WTC11 (cell line): ENCODE data around the gene STXBP3. TPM values are rescaled to one million over a fixed set of nuclear protein-coding genes. Genes with fewer than 3 reads are reported as not detected.

Experiments used
- ATAC-seq: fragments of 200-7000 bp; cut with Tn5 transposase; 2 replicates; pipeline ENCODE4 v1.10.0; 2021; ENCODE audit warnings: mild to moderate bottlenecking, moderate library complexity
- CTCF ChIA-PET: fragments of 300-600 bp; sonication (Branson Sonifier 250); formaldehyde crosslinking; loops from one replicate; lab custom pipeline; 2021; ENCODE audit warnings: antibody characterized with exemption; lab: Charles Lee
- POLR2A ChIA-PET: fragments of 350-600 bp; sonication (Branson Sonifier 250); formaldehyde crosslinking; loops from one replicate; lab custom pipeline; 2021; ENCODE audit warnings: antibody characterized with exemption; lab: Charles Lee
- DNase-seq: peaks from one replicate; pipeline ENCODE4 v3.0.0; 2021; ENCODE audit warnings: low spot score
- H3K27ac Mint-ChIP-seq: 2 replicates; pipeline ENCODE4 v1.8.0; 2021; ENCODE audit warnings: mixed read lengths
- H3K27me3 Mint-ChIP-seq: 2 replicates; pipeline ENCODE4 v1.8.0; 2021; ENCODE audit warnings: low read depth, mild to moderate bottlenecking, moderate library complexity, mixed read lengths
- H3K36me3 Mint-ChIP-seq: 2 replicates; pipeline ENCODE4 v1.8.0; 2021; ENCODE audit warnings: mixed read lengths
- H3K4me1 Mint-ChIP-seq: 2 replicates; pipeline ENCODE4 v1.8.0; 2022; ENCODE audit warnings: mixed read lengths
- H3K4me3 Mint-ChIP-seq: 2 replicates; pipeline ENCODE4 v1.8.0; 2021; ENCODE audit warnings: mild to moderate bottlenecking, moderate library complexity, mixed read lengths
- H3K9me3 Mint-ChIP-seq: 2 replicates; pipeline ENCODE4 v1.8.0; 2021; ENCODE audit warnings: mixed read lengths
- CREB1 ChIP-seq: sonication (generic); formaldehyde crosslinking; IDR thresholded peaks from 2 replicates; pipeline ENCODE4 v1.8.0; 2023; ENCODE audit warnings: mild to moderate bottlenecking, missing genetic modification reagents
- ESRRA ChIP-seq: sonication (generic); formaldehyde crosslinking; IDR thresholded peaks from 2 replicates; pipeline ENCODE4 v1.8.1; 2022; ENCODE audit warnings: mild to moderate bottlenecking, missing genetic modification reagents, borderline replicate concordance
- JAZF1 ChIP-seq: fragments of 250-450 bp; sonication (Bioruptor Pico); IDR thresholded peaks from 2 replicates; pipeline ENCODE4 v1.9.0; 2021; ENCODE audit warnings: moderate library complexity, mild to moderate bottlenecking, inconsistent platforms
- NFE2L1 ChIP-seq: sonication (generic); formaldehyde crosslinking; IDR thresholded peaks from 2 replicates; pipeline ENCODE4 v1.8.1; 2023; ENCODE audit warnings: missing genetic modification reagents
- NR2C2 ChIP-seq: sonication (generic); formaldehyde crosslinking; IDR thresholded peaks from 2 replicates; pipeline ENCODE4 v1.8.0; 2022; ENCODE audit warnings: mild to moderate bottlenecking, missing genetic modification reagents
- NR3C1 ChIP-seq: sonication (generic); formaldehyde crosslinking; conservative IDR thresholded peaks from 2 replicates; pipeline ENCODE4 v1.8.1; 2023; ENCODE audit warnings: low read depth, mild to moderate bottlenecking, missing genetic modification reagents
- PRRX2 ChIP-seq: fragments of 250-450 bp; sonication (Bioruptor Pico); IDR thresholded peaks from 2 replicates; pipeline ENCODE4 v1.8.0; 2021; ENCODE audit warnings: mild to moderate bottlenecking
- RORB ChIP-seq: fragments of 250-450 bp; sonication (Bioruptor Pico); IDR thresholded peaks from 2 replicates; pipeline ENCODE4 v1.9.0; 2021; ENCODE audit warnings: mild to moderate bottlenecking
- SMAD3 ChIP-seq: sonication (generic); formaldehyde crosslinking; IDR thresholded peaks from 2 replicates; pipeline ENCODE4 v1.8.0; 2022; ENCODE audit warnings: missing genetic modification reagents, mild to moderate bottlenecking, borderline replicate concordance
- SOX15 ChIP-seq: fragments of 250-450 bp; sonication (Bioruptor Pico); IDR thresholded peaks from 2 replicates; pipeline ENCODE4 v1.9.0; 2021; ENCODE audit warnings: mild to moderate bottlenecking
- ZNF232 ChIP-seq: sonication (generic); formaldehyde crosslinking; IDR thresholded peaks from 2 replicates; pipeline ENCODE4 v1.8.0; 2022; ENCODE audit warnings: mild to moderate bottlenecking, missing genetic modification reagents
- ZNF317 ChIP-seq: sonication (generic); formaldehyde crosslinking; IDR thresholded peaks from 2 replicates; pipeline ENCODE4 v1.8.1; 2023; ENCODE audit warnings: low read depth, mild to moderate bottlenecking, moderate library complexity, missing genetic modification reagents, borderline replicate concordance
- ZNF423 ChIP-seq: fragments of 250-450 bp; sonication (Bioruptor Pico); IDR thresholded peaks from 2 replicates; pipeline ENCODE4 v2.1.2; 2022; ENCODE audit warnings: mild to moderate bottlenecking, moderate library complexity
- total RNA-seq: library from RNA; stranded (reverse); gene quantifications from 3 replicates; pipeline ENCODE4 v1.2.3, GENCODE V29; 2021
- TF ChIP-seq, protein P1 (sequence below): sonication (generic); formaldehyde crosslinking; IDR thresholded peaks from 2 replicates; pipeline ENCODE4 v1.8.0; 2023; ENCODE audit warnings: mild to moderate bottlenecking, missing genetic modification reagents
- TF ChIP-seq, protein P2 (sequence below): sonication (generic); formaldehyde crosslinking; IDR thresholded peaks from 2 replicates; pipeline ENCODE4 v1.8.1; 2023; ENCODE audit warnings: mild to moderate bottlenecking, missing genetic modification reagents, moderate library complexity
- TF ChIP-seq, protein P3 (sequence below): sonication (generic); formaldehyde crosslinking; IDR thresholded peaks from 2 replicates; pipeline ENCODE4 v1.8.1; 2022; ENCODE audit warnings: mild to moderate bottlenecking, moderate library complexity, missing genetic modification reagents
- TF ChIP-seq, protein P4 (sequence below): sonication (generic); formaldehyde crosslinking; IDR thresholded peaks from 2 replicates; pipeline ENCODE4 v1.8.0; 2022; ENCODE audit warnings: mild to moderate bottlenecking, missing genetic modification reagents
- TF ChIP-seq, protein P5 (sequence below): sonication (generic); formaldehyde crosslinking; IDR thresholded peaks from 2 replicates; pipeline ENCODE4 v1.8.0; 2023; ENCODE audit warnings: missing genetic modification reagents
- TF ChIP-seq, protein P6 (sequence below): sonication (generic); formaldehyde crosslinking; IDR thresholded peaks from 2 replicates; pipeline ENCODE4 v1.8.1; 2023; ENCODE audit warnings: mild to moderate bottlenecking, missing genetic modification reagents, moderate library complexity

Gene STXBP3
- total RNA-seq, 1 experiment from 2014 or later = 26.1 TPM

DNA sequence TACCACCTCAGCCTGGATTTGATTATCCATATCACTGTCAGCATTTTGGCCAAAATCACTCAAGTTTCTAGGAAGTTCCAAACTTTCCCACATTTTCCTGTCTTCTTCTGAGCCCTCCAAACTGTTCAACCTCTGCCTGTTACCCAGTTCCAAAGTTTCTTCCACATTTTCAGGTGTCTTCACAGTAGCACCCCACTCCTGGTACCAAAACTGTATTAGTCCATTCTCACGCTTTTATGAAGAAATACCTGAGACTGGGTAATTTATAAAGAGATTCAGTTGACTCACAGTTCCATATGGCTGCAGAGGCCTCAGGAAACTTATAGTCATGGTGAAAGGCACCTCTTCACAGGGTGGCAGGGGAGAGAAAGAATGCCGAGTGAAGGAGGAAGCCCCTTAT is 39.4 kb downstream of the STXBP3 start:
- H3K4me1 Mint-ChIP-seq = peaks cover 2% of the 10 kb centered on the region; the same call in 1 of the 2 replicates
- DNase-seq (no peak), ATAC-seq (no peak)
- TF ChIP-seq SMAD3 (CRISPR knock-in tag) (no peak), ZNF423 (no peak), NFE2L1 (CRISPR knock-in tag) (no peak), NR2C2 (CRISPR knock-in tag) (no peak), RORB (no peak), ZNF232 (CRISPR knock-in tag) (no peak), ESRRA (CRISPR knock-in tag) (no peak), JAZF1 (CRISPR knock-in tag) (no peak), CREB1 (CRISPR knock-in tag) (no peak), SOX15 (CRISPR knock-in tag) (no peak), PRRX2 (no peak)
- TF ChIP-seq, protein P1, sequence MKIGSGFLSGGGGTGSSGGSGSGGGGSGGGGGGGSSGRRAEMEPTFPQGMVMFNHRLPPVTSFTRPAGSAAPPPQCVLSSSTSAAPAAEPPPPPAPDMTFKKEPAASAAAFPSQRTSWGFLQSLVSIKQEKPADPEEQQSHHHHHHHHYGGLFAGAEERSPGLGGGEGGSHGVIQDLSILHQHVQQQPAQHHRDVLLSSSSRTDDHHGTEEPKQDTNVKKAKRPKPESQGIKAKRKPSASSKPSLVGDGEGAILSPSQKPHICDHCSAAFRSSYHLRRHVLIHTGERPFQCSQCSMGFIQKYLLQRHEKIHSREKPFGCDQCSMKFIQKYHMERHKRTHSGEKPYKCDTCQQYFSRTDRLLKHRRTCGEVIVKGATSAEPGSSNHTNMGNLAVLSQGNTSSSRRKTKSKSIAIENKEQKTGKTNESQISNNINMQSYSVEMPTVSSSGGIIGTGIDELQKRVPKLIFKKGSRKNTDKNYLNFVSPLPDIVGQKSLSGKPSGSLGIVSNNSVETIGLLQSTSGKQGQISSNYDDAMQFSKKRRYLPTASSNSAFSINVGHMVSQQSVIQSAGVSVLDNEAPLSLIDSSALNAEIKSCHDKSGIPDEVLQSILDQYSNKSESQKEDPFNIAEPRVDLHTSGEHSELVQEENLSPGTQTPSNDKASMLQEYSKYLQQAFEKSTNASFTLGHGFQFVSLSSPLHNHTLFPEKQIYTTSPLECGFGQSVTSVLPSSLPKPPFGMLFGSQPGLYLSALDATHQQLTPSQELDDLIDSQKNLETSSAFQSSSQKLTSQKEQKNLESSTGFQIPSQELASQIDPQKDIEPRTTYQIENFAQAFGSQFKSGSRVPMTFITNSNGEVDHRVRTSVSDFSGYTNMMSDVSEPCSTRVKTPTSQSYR (CRISPR knock-in tag) = no peak
- TF ChIP-seq, protein P2, sequence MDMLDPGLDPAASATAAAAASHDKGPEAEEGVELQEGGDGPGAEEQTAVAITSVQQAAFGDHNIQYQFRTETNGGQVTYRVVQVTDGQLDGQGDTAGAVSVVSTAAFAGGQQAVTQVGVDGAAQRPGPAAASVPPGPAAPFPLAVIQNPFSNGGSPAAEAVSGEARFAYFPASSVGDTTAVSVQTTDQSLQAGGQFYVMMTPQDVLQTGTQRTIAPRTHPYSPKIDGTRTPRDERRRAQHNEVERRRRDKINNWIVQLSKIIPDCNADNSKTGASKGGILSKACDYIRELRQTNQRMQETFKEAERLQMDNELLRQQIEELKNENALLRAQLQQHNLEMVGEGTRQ = no peak
- TF ChIP-seq, protein P3, sequence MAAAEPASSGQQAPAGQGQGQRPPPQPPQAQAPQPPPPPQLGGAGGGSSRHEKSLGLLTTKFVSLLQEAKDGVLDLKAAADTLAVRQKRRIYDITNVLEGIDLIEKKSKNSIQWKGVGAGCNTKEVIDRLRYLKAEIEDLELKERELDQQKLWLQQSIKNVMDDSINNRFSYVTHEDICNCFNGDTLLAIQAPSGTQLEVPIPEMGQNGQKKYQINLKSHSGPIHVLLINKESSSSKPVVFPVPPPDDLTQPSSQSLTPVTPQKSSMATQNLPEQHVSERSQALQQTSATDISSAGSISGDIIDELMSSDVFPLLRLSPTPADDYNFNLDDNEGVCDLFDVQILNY (CRISPR knock-in tag) = no peak
- TF ChIP-seq, protein P4, sequence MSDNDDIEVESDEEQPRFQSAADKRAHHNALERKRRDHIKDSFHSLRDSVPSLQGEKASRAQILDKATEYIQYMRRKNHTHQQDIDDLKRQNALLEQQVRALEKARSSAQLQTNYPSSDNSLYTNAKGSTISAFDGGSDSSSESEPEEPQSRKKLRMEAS (CRISPR knock-in tag) = no peak
- TF ChIP-seq, protein P5, sequence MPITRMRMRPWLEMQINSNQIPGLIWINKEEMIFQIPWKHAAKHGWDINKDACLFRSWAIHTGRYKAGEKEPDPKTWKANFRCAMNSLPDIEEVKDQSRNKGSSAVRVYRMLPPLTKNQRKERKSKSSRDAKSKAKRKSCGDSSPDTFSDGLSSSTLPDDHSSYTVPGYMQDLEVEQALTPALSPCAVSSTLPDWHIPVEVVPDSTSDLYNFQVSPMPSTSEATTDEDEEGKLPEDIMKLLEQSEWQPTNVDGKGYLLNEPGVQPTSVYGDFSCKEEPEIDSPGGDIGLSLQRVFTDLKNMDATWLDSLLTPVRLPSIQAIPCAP = no peak
- TF ChIP-seq, protein P6, sequence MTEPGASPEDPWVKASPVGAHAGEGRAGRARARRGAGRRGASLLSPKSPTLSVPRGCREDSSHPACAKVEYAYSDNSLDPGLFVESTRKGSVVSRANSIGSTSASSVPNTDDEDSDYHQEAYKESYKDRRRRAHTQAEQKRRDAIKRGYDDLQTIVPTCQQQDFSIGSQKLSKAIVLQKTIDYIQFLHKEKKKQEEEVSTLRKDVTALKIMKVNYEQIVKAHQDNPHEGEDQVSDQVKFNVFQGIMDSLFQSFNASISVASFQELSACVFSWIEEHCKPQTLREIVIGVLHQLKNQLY (CRISPR knock-in tag) = no peak
- peaks cover 56% of the 10 kb centered on the region for H3K9me3 Mint-ChIP-seq
- peaks cover 3% of the 10 kb centered on the region for H3K27me3 Mint-ChIP-seq
- H3K4me3 Mint-ChIP-seq = no peak overlapping the region
- H3K27ac Mint-ChIP-seq = no peak overlapping the region
- ChIA-PET POLR2A (no interaction called here), CTCF (no interaction called here)
- peaks cover 81% of the 10 kb centered on the region for H3K36me3 Mint-ChIP-seq

- CTCF ChIA-PET = no interaction called here
- ATAC-seq = no peak
- POLR2A ChIA-PET = no interaction called here
- H3K36me3 Mint-ChIP-seq = peaks cover 70% of the 10 kb centered on the region
- no peak overlapping the region for H3K4me3 Mint-ChIP-seq
- no peaks in the 10 kb centered on the region for H3K4me1 Mint-ChIP-seq
- H3K9me3 Mint-ChIP-seq = peaks cover 40% of the 10 kb centered on the region
- no peak for DNase-seq
- no peak overlapping the region for H3K27ac Mint-ChIP-seq
- H3K27me3 Mint-ChIP-seq = peaks cover under 1% of the 10 kb centered on the region; the same call in 1 of the 2 replicates
- TF ChIP-seq ZNF317 (CRISPR knock-in tag) = no peak
- TF ChIP-seq NR3C1 (CRISPR knock-in tag) = no peak
- TF ChIP-seq, all 79 proteins: peak for 0
These were observed 45.3 kb downstream of the STXBP3 start for GRCh38 chr1:108791790-108792189.
